ENCODE measurements around the gene CFAP74. TPM values are rescaled to one million over a fixed set of nuclear protein-coding genes. Genes with fewer than 3 reads are reported as not detected.

Gene CFAP74
- total and polyA plus RNA-seq, 9 of the 15 experiments (the other 6 are each of a cell fraction or from before 2014, with no cell fraction given) = 0.03 to 0.15 (median 0.05) TPM; not detected in 6

DNA sequence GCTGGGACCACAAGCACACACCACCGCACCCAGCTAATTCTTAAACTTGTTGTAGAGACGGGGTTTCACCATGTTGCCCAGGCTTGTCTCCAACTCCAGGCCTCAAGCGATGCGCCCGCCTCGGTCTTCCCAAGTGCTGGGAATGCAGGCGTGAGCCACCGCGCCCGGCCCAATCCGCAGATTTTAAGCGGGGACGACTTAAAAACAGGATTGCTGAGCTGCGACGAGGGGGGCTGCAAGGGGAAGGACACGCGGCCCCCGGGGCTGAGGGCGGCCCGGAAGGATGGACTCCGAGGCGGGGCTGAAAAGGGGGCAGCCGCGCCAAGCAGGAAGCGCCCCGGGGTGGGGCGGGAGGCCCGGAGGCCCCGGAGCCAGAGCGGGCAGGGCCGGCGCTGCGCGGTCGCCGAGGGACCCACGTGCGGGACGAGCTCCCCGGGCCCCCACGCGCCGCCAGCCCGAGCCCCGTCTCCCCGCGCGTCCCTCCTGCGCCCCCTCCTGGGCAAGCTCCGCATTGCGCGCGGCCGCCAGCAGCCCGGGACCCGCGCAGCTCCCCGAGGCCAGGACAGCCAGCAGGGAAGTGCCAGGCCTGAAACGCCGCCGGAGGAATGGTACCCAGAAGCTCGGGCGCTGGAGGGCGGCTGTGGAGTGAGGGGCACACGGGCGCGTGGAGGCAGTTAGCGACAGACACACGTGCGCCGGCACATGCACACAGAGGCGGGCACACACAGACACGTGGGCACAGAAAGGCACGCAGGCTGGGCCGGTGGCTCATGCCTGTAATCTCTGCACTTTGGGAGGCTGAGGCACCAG lies 41.1 kb upstream of the CFAP74 start (continued):
- no peak for TF ChIP-seq THRA (IDR thresholded peaks at IDR 0.05)
- TF ChIP-seq JUNB (CRISPR knock-in tag; conservative IDR thresholded peaks at IDR 0.05) = no peak
- peak; percentile 46; the same call in 1 of the 2 replicates for TF ChIP-seq FOXP1 (CRISPR knock-in tag; IDR thresholded peaks at IDR 0.05)
- TF ChIP-seq ATF1 (CRISPR knock-in tag; IDR thresholded peaks at IDR 0.05) = no peak
- TF ChIP-seq ATF1 (tag; IDR thresholded peaks at IDR 0.05) = no peak
- TF ChIP-seq ZNF282 (CRISPR knock-in tag; IDR thresholded peaks at IDR 0.05) = no peak
- TF ChIP-seq CREB3L1 (IDR thresholded peaks at IDR 0.05; ENCODE audit: borderline replicate concordance, low read depth) = no peak
- TF ChIP-seq POLR2AphosphoS2 (IDR thresholded peaks at IDR 0.05; ENCODE audit: low read length) = no peak
- no peak for TF ChIP-seq THAP7 (CRISPR knock-in tag; IDR thresholded peaks at IDR 0.05)
- TF ChIP-seq SP1 (CRISPR knock-in tag; IDR thresholded peaks at IDR 0.05) = no peak
- TF ChIP-seq SREBF1 (IDR thresholded peaks at IDR 0.05; ENCODE audit: borderline replicate concordance, low read depth, low read length) = no peak
- no peak for TF ChIP-seq ZC3H4 (CRISPR knock-in tag; IDR thresholded peaks at IDR 0.05; ENCODE audit: borderline replicate concordance)
- TF ChIP-seq ADNP (tag; IDR thresholded peaks at IDR 0.05) = no peak
- TF ChIP-seq NCOA2 (IDR thresholded peaks at IDR 0.05; ENCODE audit: partially characterized antibody in 2 of 2) = no peak
- TF ChIP-seq ARID3B (CRISPR knock-in tag; IDR thresholded peaks at IDR 0.05; ENCODE audit: borderline replicate concordance) = no peak
- TF ChIP-seq, protein P1, sequence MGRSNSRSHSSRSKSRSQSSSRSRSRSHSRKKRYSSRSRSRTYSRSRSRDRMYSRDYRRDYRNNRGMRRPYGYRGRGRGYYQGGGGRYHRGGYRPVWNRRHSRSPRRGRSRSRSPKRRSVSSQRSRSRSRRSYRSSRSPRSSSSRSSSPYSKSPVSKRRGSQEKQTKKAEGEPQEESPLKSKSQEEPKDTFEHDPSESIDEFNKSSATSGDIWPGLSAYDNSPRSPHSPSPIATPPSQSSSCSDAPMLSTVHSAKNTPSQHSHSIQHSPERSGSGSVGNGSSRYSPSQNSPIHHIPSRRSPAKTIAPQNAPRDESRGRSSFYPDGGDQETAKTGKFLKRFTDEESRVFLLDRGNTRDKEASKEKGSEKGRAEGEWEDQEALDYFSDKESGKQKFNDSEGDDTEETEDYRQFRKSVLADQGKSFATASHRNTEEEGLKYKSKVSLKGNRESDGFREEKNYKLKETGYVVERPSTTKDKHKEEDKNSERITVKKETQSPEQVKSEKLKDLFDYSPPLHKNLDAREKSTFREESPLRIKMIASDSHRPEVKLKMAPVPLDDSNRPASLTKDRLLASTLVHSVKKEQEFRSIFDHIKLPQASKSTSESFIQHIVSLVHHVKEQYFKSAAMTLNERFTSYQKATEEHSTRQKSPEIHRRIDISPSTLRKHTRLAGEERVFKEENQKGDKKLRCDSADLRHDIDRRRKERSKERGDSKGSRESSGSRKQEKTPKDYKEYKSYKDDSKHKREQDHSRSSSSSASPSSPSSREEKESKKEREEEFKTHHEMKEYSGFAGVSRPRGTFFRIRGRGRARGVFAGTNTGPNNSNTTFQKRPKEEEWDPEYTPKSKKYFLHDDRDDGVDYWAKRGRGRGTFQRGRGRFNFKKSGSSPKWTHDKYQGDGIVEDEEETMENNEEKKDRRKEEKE (IDR thresholded peaks at IDR 0.05; ENCODE audit: borderline replicate concordance in 1 of 2, control insufficient read depth in 1 of 2, low read depth in 2 of 2, low read length in 1 of 2) = no peak
- TF ChIP-seq HDAC2 (IDR thresholded peaks at IDR 0.05) = no peak
- 0 out of 2 replicates have a peak, but pooled peaks have one; percentile 30 for TF ChIP-seq NR3C1 (CRISPR knock-in tag; IDR thresholded peaks at IDR 0.05)
- no peak for TF ChIP-seq TBL1XR1 (IDR thresholded peaks at IDR 0.05; ENCODE audit: low read length in 2 of 2)
